Measurements from ENCODE around the gene BORCS5.
"Not testable (repeated sequence)": the region's sequence is repeated elsewhere in the genome, so short reads cannot be mapped to it uniquely, and the experiment has no call there.

BORCS5 gene

GRCh38 chr12:12356896-12357718 lies at the start of gene BORCS5:
Gene BORCS5, plus strand, starts transcription at chr12:12357078. Its CDS starts 374 bp downstream, at chr12:12357452.
- DNase-seq, result peak; percentile 99

GRCh38 chr12:12310695-12311094 lies 46.2 kb upstream of the BORCS5 start:
- not testable (repeated sequence) for DNase-seq

- DNase-seq, result no peak
Observed at GRCh38 chr12:12315838-12316237, 41.0 kb upstream of the BORCS5 start.

GRCh38 chr12:12319451-12320183 lies 37.3 kb upstream of the BORCS5 start:
- no peak for DNase-seq

GRCh38 chr12:12323118-12323517 lies 33.8 kb upstream of the BORCS5 start:
- DNase-seq, result no peak

- no peak for DNase-seq
Observed at GRCh38 chr12:12323591-12323990, 33.3 kb upstream of the BORCS5 start.

GRCh38 chr12:12326262-12326661 lies 30.6 kb upstream of the BORCS5 start:
- no peak for DNase-seq

GRCh38 chr12:12327802-12328201 lies 29.1 kb upstream of the BORCS5 start:
- DNase-seq, result no peak

- DNase-seq, result no peak
Observed at GRCh38 chr12:12331244-12331771, 25.6 kb upstream of the BORCS5 start.

- DNase-seq, result no peak
Observed at GRCh38 chr12:12331896-12332295, 25.0 kb upstream of the BORCS5 start.

GRCh38 chr12:12333407-12334366 lies 23.2 kb upstream of the BORCS5 start:
- DNase-seq, result no peak

- peak; percentile 69 for DNase-seq
Observed at GRCh38 chr12:12334367-12335040, 22.4 kb upstream of the BORCS5 start.

GRCh38 chr12:12336049-12336411 lies 20.8 kb upstream of the BORCS5 start:
- peak; percentile 20 for DNase-seq

GRCh38 chr12:12336511-12336910 lies 20.4 kb upstream of the BORCS5 start:
- no peak for DNase-seq

GRCh38 chr12:12338527-12339168 lies 18.2 kb upstream of the BORCS5 start:
- DNase-seq, result no peak

GRCh38 chr12:12349711-12350665 lies 6.9 kb upstream of the BORCS5 start, which contains the start of gene MANSC1:
Gene MANSC1, minus strand, starts transcription at chr12:12350242. Its CDS starts 6,928 bp downstream, at chr12:12343314.
- DNase-seq, result peak; percentile 50

- no peak for DNase-seq
Observed at GRCh38 chr12:12350868-12351463, 5.9 kb upstream of the BORCS5 start.

GRCh38 chr12:12351468-12352185 lies 5.3 kb upstream of the BORCS5 start:
- DNase-seq, result not testable (repeated sequence)

GRCh38 chr12:12353276-12353675 lies 3.6 kb upstream of the BORCS5 start:
- DNase-seq, result no peak

Measured in activated CD4-positive, CD25-positive, alpha-beta regulatory T cell treated with anti-CD3 and anti-CD28 coated beads, Interleukin-2, amount 50 U/mL, for 72 hours (primary cell).